ENCODE results near the gene ZZZ3.

The ZZZ3 gene

GRCh38 chr1:77670330-77670729, 12.1 kb downstream of the ZZZ3 start:
- no peak overlapping the region for H3K4me3 ChIP-seq (ENCODE audit: low read depth, low read length)
- DNase-seq (ENCODE audit: low read depth) = no peak
- TF ChIP-seq CTCF (IDR thresholded peaks at IDR 0.05; ENCODE audit: insufficient read depth, low read depth, low read length, missing control alignments) = no peak

GRCh38 chr1:77668924-77669449, 13.5 kb downstream of the ZZZ3 start:
- no peak overlapping the region for H3K4me3 ChIP-seq (ENCODE audit: low read depth, low read length)
- TF ChIP-seq CTCF (IDR thresholded peaks at IDR 0.05; ENCODE audit: insufficient read depth, low read depth, low read length, missing control alignments) = no peak
- DNase-seq (ENCODE audit: low read depth) = no peak

- DNase-seq (ENCODE audit: low read depth) = no peak
- TF ChIP-seq CTCF (IDR thresholded peaks at IDR 0.05; ENCODE audit: insufficient read depth, low read depth, low read length, missing control alignments) = no peak
- H3K4me3 ChIP-seq (ENCODE audit: low read depth, low read length) = no peak overlapping the region
Measured at GRCh38 chr1:77664939-77665516, 17.4 kb downstream of the ZZZ3 start.

GRCh38 chr1:77661696-77662095, 20.8 kb downstream of the ZZZ3 start:
- TF ChIP-seq CTCF (IDR thresholded peaks at IDR 0.05; ENCODE audit: insufficient read depth, low read depth, low read length, missing control alignments) = no peak
- no peak for DNase-seq (ENCODE audit: low read depth)
- H3K4me3 ChIP-seq (ENCODE audit: low read depth, low read length) = no peak overlapping the region

- DNase-seq (ENCODE audit: low read depth) = no peak
- TF ChIP-seq CTCF (IDR thresholded peaks at IDR 0.05; ENCODE audit: insufficient read depth, low read depth, low read length, missing control alignments) = no peak
- no peak overlapping the region for H3K4me3 ChIP-seq (ENCODE audit: low read depth, low read length)
Measured at GRCh38 chr1:77659879-77660593, 22.4 kb downstream of the ZZZ3 start.

- TF ChIP-seq CTCF (IDR thresholded peaks at IDR 0.05; ENCODE audit: insufficient read depth, low read depth, low read length, missing control alignments) = no peak
- DNase-seq (ENCODE audit: low read depth) = no peak
- H3K4me3 ChIP-seq (ENCODE audit: low read depth, low read length) = no peak overlapping the region
Measured at GRCh38 chr1:77658271-77658670, 24.2 kb downstream of the ZZZ3 start.
